ENCODE results near the gene ARL15. TPM values are rescaled to one million over a fixed set of nuclear protein-coding genes. Genes with fewer than 3 reads are reported as not detected.

Gene ARL15
- total RNA-seq, 1 donor from 2014 or later: 30.8 TPM

- Histone ChIP-seq H3K4me1 (no peaks in the 10 kb centered on the region), H3K27ac (no peak overlapping the region), H3K27me3 (ENCODE audit: low read depth) (no peaks in the 10 kb centered on the region), H3K4me3 (no peak overlapping the region), H3K36me3 (no peaks in the 10 kb centered on the region), H3K9me3 (no peaks in the 10 kb centered on the region)
- intact Hi-C loops (cut with DNase I): no loop called here
- TF ChIP-seq CTCF (IDR thresholded peaks at IDR 0.05): no peak
- ATAC-seq: no peak
- no peak for DNase-seq
These were observed 403.6 kb downstream of the ARL15 start for GRCh38 chr5:53906736-53907135.

- H3K27me3 ChIP-seq (ENCODE audit: low read depth): no peaks in the 10 kb centered on the region
- no peaks in the 10 kb centered on the region for H3K9me3 ChIP-seq
- H3K4me3 ChIP-seq: no peak overlapping the region
- no peak overlapping the region for H3K27ac ChIP-seq
- ATAC-seq: no peak
- no peak for DNase-seq
- TF ChIP-seq CTCF (IDR thresholded peaks at IDR 0.05): no peak
- H3K4me1 ChIP-seq: peaks cover 5% of the 10 kb centered on the region
- intact Hi-C loops (cut with DNase I): no loop called here
- H3K36me3 ChIP-seq: no peaks in the 10 kb centered on the region
These were observed 408.0 kb downstream of the ARL15 start for GRCh38 chr5:53902296-53902907.

- Histone ChIP-seq H3K27ac (no peak overlapping the region), H3K27me3 (ENCODE audit: low read depth) (no peaks in the 10 kb centered on the region), H3K4me3 (no peak overlapping the region), H3K4me1 (peaks cover 5% of the 10 kb centered on the region), H3K9me3 (no peaks in the 10 kb centered on the region), H3K36me3 (no peaks in the 10 kb centered on the region)
- ATAC-seq: no peak
- DNase-seq: no peak
- no peak for TF ChIP-seq CTCF (IDR thresholded peaks at IDR 0.05)
- intact Hi-C loops (cut with DNase I): no loop called here
These were observed 409.7 kb downstream of the ARL15 start for GRCh38 chr5:53900677-53901076.

GRCh38 chr5:53895091-53895683, 415.2 kb downstream of the ARL15 start:
- Histone ChIP-seq H3K27ac (no peak overlapping the region), H3K27me3 (ENCODE audit: low read depth) (no peaks in the 10 kb centered on the region), H3K4me1 (no peaks in the 10 kb centered on the region), H3K4me3 (no peak overlapping the region), H3K9me3 (no peaks in the 10 kb centered on the region), H3K36me3 (no peaks in the 10 kb centered on the region)
- DNase-seq (no peak), ATAC-seq (no peak)
- intact Hi-C loops (cut with DNase I): no loop called here
- TF ChIP-seq CTCF (IDR thresholded peaks at IDR 0.05): no peak

GRCh38 chr5:53893626-53894025, 416.7 kb downstream of the ARL15 start:
- H3K4me1 ChIP-seq: no peaks in the 10 kb centered on the region
- H3K27ac ChIP-seq: no peak overlapping the region
- DNase-seq: no peak
- no peak overlapping the region for H3K4me3 ChIP-seq
- intact Hi-C loops (cut with DNase I): no loop called here
- H3K36me3 ChIP-seq: no peaks in the 10 kb centered on the region
- H3K27me3 ChIP-seq (ENCODE audit: low read depth): no peaks in the 10 kb centered on the region
- H3K9me3 ChIP-seq: no peaks in the 10 kb centered on the region
- TF ChIP-seq CTCF (IDR thresholded peaks at IDR 0.05): no peak
- ATAC-seq: no peak
